Caco-2 (cell line): ENCODE results near the gene DAB2IP. TPM values are rescaled to one million over a fixed set of nuclear protein-coding genes. Genes with fewer than 3 reads are reported as not detected.
A peak's percentile ranks its signal among the peaks of the same experiment; 100 is the strongest.

ENCODE experiments used
- BruUV-seq: library from RNA; stranded (reverse); fragments of 400-500 nt; replicated peaks from 2 replicates; lab custom pipeline; 2021; lab: Mats Ljungman, UMichigan
- CTCF ChIA-PET: fragments of 300-600 bp; sonication (Branson Sonifier 250); formaldehyde crosslinking; loops from one replicate; lab custom pipeline; 2022; ENCODE audit warnings: antibody characterized with exemption; lab: Charles Lee
- POLR2A ChIA-PET: fragments of 300-600 bp; sonication (Branson Sonifier 250); formaldehyde crosslinking; loops from one replicate; lab custom pipeline; 2022; ENCODE audit warnings: antibody characterized with exemption; lab: Charles Lee
- DNase-seq, 2 experiments: peaks; one replicate each; pipeline versions ENCODE4 v3.0.0 to v3.0.0-alpha.2; 2020 to 2022
- H3K27me3 ChIP-seq: replicated peaks from 2 replicates; pipeline ENCODE4 v1.6.0; 2011; ENCODE audit warnings: low read length; ENCODE audit not compliant: control insufficient read depth, insufficient read depth
- H3K36me3 ChIP-seq: 2 replicates; pipeline ENCODE4 v1.5.1; 2011; ENCODE audit warnings: low read length; ENCODE audit not compliant: control insufficient read depth, insufficient read depth
- H3K4me1 ChIP-seq: fragments of 250-450 bp; sonication (Bioruptor Pico); 2 replicates; pipeline ENCODE4 v1.5.1; 2020; ENCODE audit warnings: mild to moderate bottlenecking
- H3K4me3 ChIP-seq: 2 replicates; pipeline ENCODE4 v1.5.1; 2011; ENCODE audit warnings: low read depth, mild to moderate bottlenecking, control low read depth, low read length
- H3K9me3 ChIP-seq: fragments of 250-450 bp; sonication (Bioruptor Pico); 2 replicates; pipeline ENCODE4 v1.5.1; 2020; ENCODE audit warnings: mild to moderate bottlenecking, moderate library complexity
- H3K27ac Mint-ChIP-seq: one replicate; pipeline ENCODE4 v1.8.0; 2022; ENCODE audit warnings: mixed read lengths; ENCODE audit not compliant: unreplicated experiment
- H3K27me3 Mint-ChIP-seq: one replicate; pipeline ENCODE4 v1.8.0; 2022; ENCODE audit warnings: mixed read lengths; ENCODE audit not compliant: insufficient read depth, unreplicated experiment
- H3K36me3 Mint-ChIP-seq: one replicate; pipeline ENCODE4 v1.8.0; 2022; ENCODE audit warnings: mild to moderate bottlenecking, mixed read lengths; ENCODE audit not compliant: insufficient read depth, unreplicated experiment
- H3K4me1 Mint-ChIP-seq: one replicate; pipeline ENCODE4 v1.8.0; 2022; ENCODE audit warnings: low read depth, mixed read lengths; ENCODE audit not compliant: unreplicated experiment
- H3K4me3 Mint-ChIP-seq: one replicate; pipeline ENCODE4 v1.8.0; 2022; ENCODE audit warnings: mild to moderate bottlenecking, moderate library complexity, mixed read lengths; ENCODE audit not compliant: unreplicated experiment
- H3K9me3 Mint-ChIP-seq: one replicate; pipeline ENCODE4 v1.8.0; 2022; ENCODE audit warnings: mixed read lengths; ENCODE audit not compliant: unreplicated experiment
- CTCF ChIP-seq, 2 experiments: fragments of 200-600 bp in 1 of 2; IDR thresholded peaks; 1 replicate in 1 of 2; 2 replicates in 1 of 2; pipeline versions ENCODE4 v1.5.1 to v1.8.0; 2011 to 2022; ENCODE audit warnings: antibody characterized with exemption in 1 of 2, control low read depth in 1 of 2, inconsistent platforms in 1 of 2, low read depth in 1 of 2, low read length in 1 of 2, mild to moderate bottlenecking in 1 of 2, moderate library complexity in 1 of 2; ENCODE audit not compliant: insufficient read depth in 1 of 2, severe bottlenecking in 1 of 2, unreplicated experiment in 1 of 2
- intact Hi-C: fragments of 100-400 bp; cut with micrococcal nuclease; formaldehyde crosslinking; loops from one replicate; pipeline ENCODE4 v1.10.0; 2022; ENCODE audit not compliant: unreplicated experiment
- total RNA-seq: library from RNA; stranded (reverse); gene quantifications from 2 replicates; pipeline ENCODE4 v1.2.3, GENCODE V29; 2022

DAB2IP gene
- total RNA-seq, 1 experiment from 2014 or later = 26.0 TPM

- H3K9me3 Mint-ChIP-seq = no peaks in the 10 kb centered on the region
- ChIA-PET POLR2A (no interaction called here), CTCF (interaction anchor here (0.7 kb wide), 1 partner anchor 51 kb away, joined by 3 read pairs; no protein-coding TSS in a partner anchor)
- no peak overlapping the region for H3K27ac Mint-ChIP-seq
- H3K36me3 ChIP-seq = no peaks in the 10 kb centered on the region
- no peak for TF ChIP-seq CTCF (IDR thresholded peaks at IDR 0.05; ENCODE audit: insufficient read depth in 1 of 2, low read depth in 1 of 2, low read length in 1 of 2, severe bottlenecking in 1 of 2, unreplicated experiment in 1 of 2)
- H3K4me1 ChIP-seq = peaks cover 42% of the 10 kb centered on the region
- H3K4me3 Mint-ChIP-seq = no peak overlapping the region
- H3K4me3 ChIP-seq = no peak overlapping the region
- H3K27me3 ChIP-seq = no peaks in the 10 kb centered on the region
- H3K27me3 Mint-ChIP-seq = no peaks in the 10 kb centered on the region
- BruUV-seq = no TSS peak
- intact Hi-C loops = loop anchor here (5.0 kb wide), 1 partner anchor 86 kb away; the partner anchor contains the start of gene DAB2IP
- no peaks in the 10 kb centered on the region for H3K9me3 ChIP-seq
- DNase-seq = no peak
- no peaks in the 10 kb centered on the region for H3K36me3 Mint-ChIP-seq
- peaks cover 22% of the 10 kb centered on the region for H3K4me1 Mint-ChIP-seq
Measured at GRCh38 chr9:121738411-121738810, 87.0 kb downstream of the DAB2IP start.

DNA sequence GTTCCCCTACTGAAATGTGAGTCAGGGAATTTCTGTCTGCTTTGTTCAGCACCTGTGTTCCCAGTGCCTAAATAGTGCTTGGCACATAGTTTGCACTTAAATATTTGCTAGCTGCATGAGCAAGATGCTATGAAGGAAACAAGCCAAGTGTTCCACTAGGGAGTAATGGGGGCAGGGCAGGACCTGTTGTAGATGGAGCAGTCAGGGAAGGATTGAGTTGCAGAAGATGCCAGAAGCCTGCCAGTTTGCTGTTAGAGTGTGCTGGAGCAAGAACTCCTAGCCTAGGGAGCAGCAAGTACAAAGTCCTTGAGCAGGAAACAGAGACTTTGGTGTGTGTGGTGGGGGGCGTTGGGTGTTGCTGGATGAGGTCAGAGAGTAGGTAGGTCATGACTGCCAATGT, 87.5 kb downstream of the DAB2IP start:
- ChIA-PET CTCF (interaction anchor here (0.7 to 1.1 kb wide), 2 partner anchors 12 to 52 kb away, joined by 3 to 5 read pairs; no protein-coding TSS in a partner anchor), POLR2A (no interaction called here)
- Histone ChIP-seq H3K36me3 (no peaks in the 10 kb centered on the region), H3K9me3 (no peaks in the 10 kb centered on the region), H3K27me3 (no peaks in the 10 kb centered on the region), H3K4me1 (peaks cover 42% of the 10 kb centered on the region), H3K4me3 (no peak overlapping the region)
- no peak for TF ChIP-seq CTCF (IDR thresholded peaks at IDR 0.05; ENCODE audit: insufficient read depth in 1 of 2, low read depth in 1 of 2, low read length in 1 of 2, severe bottlenecking in 1 of 2, unreplicated experiment in 1 of 2)
- Mint-ChIP-seq H3K4me3 (no peak overlapping the region), H3K9me3 (no peaks in the 10 kb centered on the region), H3K36me3 (no peaks in the 10 kb centered on the region), H3K27me3 (no peaks in the 10 kb centered on the region), H3K27ac (peak overlapping the region; percentile 14), H3K4me1 (peaks cover 18% of the 10 kb centered on the region)
- BruUV-seq = no TSS peak
- intact Hi-C loops = loop anchor here (5.0 kb wide), 1 partner anchor 87 kb away; the partner anchor contains the start of gene DAB2IP
- DNase-seq = no peak

DNA sequence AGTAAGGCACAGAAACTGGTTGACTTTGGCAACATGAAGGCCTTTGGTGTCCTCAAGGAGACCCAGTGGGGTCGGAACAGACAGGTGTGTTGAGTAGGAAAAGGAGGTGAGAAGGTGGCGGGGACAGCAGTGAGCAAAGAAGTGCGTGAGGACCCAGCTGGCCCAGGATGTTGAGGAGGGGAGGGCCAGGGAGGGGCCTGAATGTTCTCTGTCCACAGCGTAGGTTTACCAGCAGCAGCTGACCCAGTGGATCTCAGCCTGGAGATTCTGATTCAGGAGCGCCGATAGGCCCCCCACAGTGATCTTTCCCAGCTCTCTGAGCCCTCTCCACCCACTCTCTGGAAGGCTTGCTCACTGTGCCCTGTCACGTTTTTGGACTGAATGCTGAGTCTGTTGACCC, 88.5 kb downstream of the DAB2IP start:
- Histone ChIP-seq H3K9me3 (no peaks in the 10 kb centered on the region), H3K4me3 (no peak overlapping the region), H3K36me3 (no peaks in the 10 kb centered on the region), H3K27me3 (no peaks in the 10 kb centered on the region), H3K4me1 (peaks cover 52% of the 10 kb centered on the region)
- DNase-seq = no peak
- Mint-ChIP-seq H3K4me3 (no peak overlapping the region), H3K36me3 (no peaks in the 10 kb centered on the region), H3K27me3 (no peaks in the 10 kb centered on the region), H3K4me1 (peaks cover 12% of the 10 kb centered on the region), H3K9me3 (no peaks in the 10 kb centered on the region), H3K27ac (no peak overlapping the region)
- ChIA-PET CTCF (no interaction called here), POLR2A (no interaction called here)
- no peak for TF ChIP-seq CTCF (IDR thresholded peaks at IDR 0.05; ENCODE audit: insufficient read depth in 1 of 2, low read depth in 1 of 2, low read length in 1 of 2, severe bottlenecking in 1 of 2, unreplicated experiment in 1 of 2)
- BruUV-seq = no TSS peak
- intact Hi-C loops = loop anchor here (5.0 kb wide), 2 partner anchors 88 to 192 kb away; partner anchors contain the start of gene DAB2IP
